GM23338 (cell line): ENCODE measurements around the gene KCNMA1. TPM values are rescaled to one million over a fixed set of nuclear protein-coding genes. Genes with fewer than 3 reads are reported as not detected.

Experiments
- ATAC-seq: fragments of 200-7000 bp; cut with Tn5 transposase; 3 replicates; pipeline ENCODE4 v1.9.1; 2020
- DNase-seq: peaks from one replicate; pipeline ENCODE4 v3.0.0-alpha.2; 2015; ENCODE audit warnings: low spot score
- H2AFZ ChIP-seq: fragments of 200-600 bp; sonication (generic); 2 replicates; pipeline ENCODE4 v1.8.0; 2016; ENCODE audit warnings: antibody characterized with exemption, mild to moderate bottlenecking, moderate library complexity
- H3F3A ChIP-seq: fragments of 200-600 bp; sonication (generic); replicated peaks from 2 replicates; pipeline ENCODE4 v1.8.0; 2017; ENCODE audit warnings: antibody characterized with exemption, mixed run types, low read depth
- H3K27ac ChIP-seq: fragments of 200-600 bp; sonication (generic); 2 replicates; pipeline ENCODE4 v1.6.1; 2016; ENCODE audit warnings: low read depth
- H3K27me3 ChIP-seq: fragments of 200-600 bp; sonication (generic); 2 replicates; pipeline ENCODE4 v1.8.0; 2016; ENCODE audit warnings: mild to moderate bottlenecking, mixed run types, moderate library complexity; ENCODE audit not compliant: insufficient read depth
- H3K36me3 ChIP-seq: fragments of 200-600 bp; sonication (generic); 2 replicates; pipeline ENCODE4 v1.8.0; 2016; ENCODE audit warnings: mild to moderate bottlenecking; ENCODE audit not compliant: insufficient read depth
- H3K4me1 ChIP-seq: fragments of 200-600 bp; sonication (generic); 2 replicates; pipeline ENCODE4 v1.8.0; 2016; ENCODE audit warnings: mild to moderate bottlenecking, moderate library complexity; ENCODE audit not compliant: insufficient read depth
- H3K4me2 ChIP-seq: fragments of 200-600 bp; sonication (generic); 2 replicates; pipeline ENCODE4 v1.7.1; 2017; ENCODE audit warnings: mixed run types
- H3K4me3 ChIP-seq: fragments of 200-600 bp; sonication (generic); 2 replicates; pipeline ENCODE4 v1.6.1; 2016; ENCODE audit warnings: mixed run types
- H3K79me2 ChIP-seq: fragments of 200-600 bp; sonication (generic); replicated peaks from 2 replicates; pipeline ENCODE4 v1.8.0; 2017; ENCODE audit warnings: mild to moderate bottlenecking; ENCODE audit not compliant: insufficient read depth
- H3K9me2 ChIP-seq: fragments of 200-600 bp; sonication (generic); 2 replicates; pipeline ENCODE4 v1.8.0; 2017; ENCODE audit not compliant: insufficient read depth
- H4K20me1 ChIP-seq: fragments of 200-600 bp; sonication (generic); replicated peaks from 2 replicates; pipeline ENCODE4 v1.8.0; 2017; ENCODE audit warnings: mild to moderate bottlenecking; ENCODE audit not compliant: insufficient read depth
- H3K27ac Mint-ChIP-seq: 2 replicates; pipeline ENCODE4 v1.8.0; 2020; ENCODE audit warnings: inconsistent platforms, mild to moderate bottlenecking, moderate library complexity, mixed read lengths
- H3K27me3 Mint-ChIP-seq: 3 replicates; pipeline ENCODE4 v1.8.0; 2022; ENCODE audit warnings: low read depth, mild to moderate bottlenecking, moderate library complexity, mixed read lengths, inconsistent platforms; ENCODE audit not compliant: insufficient read depth, poor library complexity
- H3K36me3 Mint-ChIP-seq: 3 replicates; pipeline ENCODE4 v1.8.0; 2021; ENCODE audit warnings: low read depth, mild to moderate bottlenecking, inconsistent platforms, moderate library complexity, mixed read lengths
- H3K4me1 Mint-ChIP-seq: 3 replicates; pipeline ENCODE4 v1.8.0; 2020; ENCODE audit warnings: mild to moderate bottlenecking, inconsistent platforms, mixed read lengths
- H3K4me3 Mint-ChIP-seq: 3 replicates; pipeline ENCODE4 v1.8.0; 2021; ENCODE audit warnings: moderate library complexity, mild to moderate bottlenecking, inconsistent platforms, mixed read lengths
- H3K9me3 Mint-ChIP-seq: 3 replicates; pipeline ENCODE4 v1.8.0; 2020; ENCODE audit warnings: moderate library complexity, mild to moderate bottlenecking, inconsistent platforms, mixed read lengths
- CREB1 ChIP-seq: fragments of 250-450 bp; sonication (Bioruptor Pico); IDR thresholded peaks from 2 replicates; pipeline ENCODE4 v1.5.0; 2020; ENCODE audit warnings: low read depth, mild to moderate bottlenecking, moderate library complexity
- CTCF ChIP-seq, 2 experiments: fragments of 200-600 bp in 1 of 2; sonication (generic) in 1 of 2; conservative IDR thresholded peaks; 2 replicates each; pipeline versions ENCODE4 v1.5.1 to v1.6.1; 2016 to 2017; ENCODE audit warnings: antibody characterized with exemption in 2 of 2, low read depth in 2 of 2, mild to moderate bottlenecking in 2 of 2, moderate library complexity in 1 of 2
- NANOG ChIP-seq: IDR thresholded peaks from 2 replicates; pipeline ENCODE4 v1.6.1; 2016; ENCODE audit warnings: antibody characterized with exemption, borderline replicate concordance
- POLR2AphosphoS5 ChIP-seq: IDR thresholded peaks from 2 replicates; pipeline ENCODE4 v1.6.1; 2016; ENCODE audit warnings: antibody characterized with exemption, low read depth
- REST ChIP-seq: IDR thresholded peaks from one replicate; pipeline ENCODE4 v1.6.1; 2018; ENCODE audit warnings: antibody characterized with exemption; ENCODE audit not compliant: unreplicated experiment
- STAT1 ChIP-seq: IDR thresholded peaks from one replicate; pipeline ENCODE4 v1.6.1; 2016; ENCODE audit warnings: antibody characterized with exemption; ENCODE audit not compliant: unreplicated experiment
- ZNF114 ChIP-seq: fragments of 250-450 bp; sonication (Bioruptor Pico); IDR thresholded peaks from 2 replicates; pipeline ENCODE4 v1.5.0; 2020; ENCODE audit warnings: mild to moderate bottlenecking, moderate library complexity
- ZNF331 ChIP-seq: fragments of 250-450 bp; sonication (Bioruptor Pico); IDR thresholded peaks from 2 replicates; pipeline ENCODE4 v1.5.0; 2020; ENCODE audit warnings: low read depth, mild to moderate bottlenecking, moderate library complexity
- polyA plus RNA-seq: library from polyadenylated mRNA; unstranded; fragments of >200 nt; fragmentation: Nextera tagmentation; extraction: Ambion mirVana; gene quantifications from 2 replicates; pipeline ENCODE4 v1.2.1, GENCODE V29; 2016
- total RNA-seq: library from RNA; depleted of rRNA; stranded (reverse); fragments of >200 nt; shearing (Covaris generic); gene quantifications from 2 replicates; pipeline ENCODE4 v1.2.3, GENCODE V29; 2014

Gene KCNMA1
- total and polyA plus RNA-seq, 2 experiments from 2014 or later, result 8.2 to 9.0 TPM

- Mint-ChIP-seq H3K36me3 (no peaks in the 10 kb centered on the region), H3K4me3 (no peak overlapping the region)
These were observed 627.2 kb downstream of the KCNMA1 start for GRCh38 chr10:77010430-77010829.

More at GRCh38 chr10:77010430-77010829, 627.2 kb downstream of the KCNMA1 start:
- Histone ChIP-seq H3K27ac (no peak overlapping the region), H3F3A (no peaks in the 10 kb centered on the region), H3K27me3 (no peaks in the 10 kb centered on the region), H3K9me2 (peaks cover 5% of the 10 kb centered on the region; the same call in 1 of the 2 replicates), H3K4me1 (no peaks in the 10 kb centered on the region), H3K36me3 (no peaks in the 10 kb centered on the region), H3K79me2 (no peaks in the 10 kb centered on the region), H2AFZ (no peak overlapping the region), H3K4me3 (no peak overlapping the region), H3K4me2 (no peak overlapping the region), H4K20me1 (no peaks in the 10 kb centered on the region)
- H3K4me1 Mint-ChIP-seq, result no peaks in the 10 kb centered on the region
- no peak for ATAC-seq
- H3K9me3 Mint-ChIP-seq, result no peaks in the 10 kb centered on the region; the same call in 2 of the 3 replicates
- no peak overlapping the region for H3K27ac Mint-ChIP-seq
- H3K27me3 Mint-ChIP-seq, result peaks cover 4% of the 10 kb centered on the region
- TF ChIP-seq ZNF331, result no peak
- TF ChIP-seq NANOG, result no peak
- no peak for TF ChIP-seq CREB1 (CRISPR knock-in tag)
- TF ChIP-seq POLR2AphosphoS5, result no peak
- TF ChIP-seq REST, result no peak
- no peak for TF ChIP-seq CTCF (conservative IDR thresholded peaks at IDR 0.05; ENCODE audit: low read depth in 2 of 2)
- TF ChIP-seq ZNF114 (CRISPR knock-in tag), result no peak
- TF ChIP-seq STAT1, result no peak
- no peak for DNase-seq
